HG03025 (cell line): Measurements from ENCODE around the gene EHMT1.
"Not testable (repeated sequence)": the region's sequence is repeated elsewhere in the genome, so short reads cannot be mapped to it uniquely, and the experiment has no call there.

Experiments used
- ATAC-seq: cut with Tn5 transposase; IDR thresholded peaks from one replicate; pipeline ENCODE4 v1.9.1; 2021; ENCODE audit warnings: mild to moderate bottlenecking, moderate library complexity; ENCODE audit not compliant: unreplicated experiment, low FRiP score

The EHMT1 gene

DNA sequence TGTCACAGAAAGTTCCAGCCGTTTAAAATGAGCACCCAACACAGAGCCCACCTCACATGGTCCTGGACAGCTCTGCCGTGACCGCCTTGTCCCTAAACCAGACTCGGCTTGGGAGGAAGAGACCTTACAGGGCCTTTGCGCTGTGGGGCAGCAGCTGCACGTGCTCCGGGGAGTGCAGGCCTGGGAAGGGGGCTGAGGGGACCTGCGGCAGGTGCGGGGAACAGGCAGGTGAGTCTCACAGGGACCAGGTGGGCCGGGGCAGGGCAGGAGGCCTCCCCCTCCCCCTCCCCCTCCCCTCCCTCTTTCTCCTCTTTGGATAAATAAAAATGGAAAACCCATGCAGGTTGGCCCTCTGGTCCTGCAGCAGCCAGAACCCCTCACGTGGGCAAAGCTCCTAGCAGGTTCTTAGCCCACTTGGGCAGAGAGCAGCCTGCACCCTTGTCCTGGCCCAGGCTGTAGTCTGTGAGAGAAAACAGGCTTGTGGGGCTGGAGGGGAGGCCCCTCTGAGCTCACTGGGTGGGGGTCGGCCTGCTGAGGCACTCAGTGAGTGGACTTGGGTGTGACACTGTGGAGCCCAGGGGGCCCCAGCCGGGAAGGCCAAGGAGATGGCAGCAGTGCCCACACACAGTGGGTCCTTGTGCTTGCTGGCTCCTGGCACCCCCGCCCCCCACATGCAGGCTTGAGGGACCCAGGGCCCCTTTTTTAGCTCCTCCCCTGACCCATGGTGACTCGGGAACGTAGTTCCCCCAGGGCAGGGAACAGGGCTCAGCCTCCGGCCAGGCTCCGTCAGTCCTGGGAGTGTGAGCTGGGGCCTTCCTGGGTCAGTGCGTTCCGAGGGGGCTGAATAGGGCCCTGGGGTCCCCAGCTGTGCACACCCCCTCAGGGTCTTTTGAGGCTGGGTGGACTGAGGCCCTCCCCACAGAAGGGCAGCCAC lies 218.8 kb downstream of the EHMT1 start:
- ATAC-seq, result no peak

DNA sequence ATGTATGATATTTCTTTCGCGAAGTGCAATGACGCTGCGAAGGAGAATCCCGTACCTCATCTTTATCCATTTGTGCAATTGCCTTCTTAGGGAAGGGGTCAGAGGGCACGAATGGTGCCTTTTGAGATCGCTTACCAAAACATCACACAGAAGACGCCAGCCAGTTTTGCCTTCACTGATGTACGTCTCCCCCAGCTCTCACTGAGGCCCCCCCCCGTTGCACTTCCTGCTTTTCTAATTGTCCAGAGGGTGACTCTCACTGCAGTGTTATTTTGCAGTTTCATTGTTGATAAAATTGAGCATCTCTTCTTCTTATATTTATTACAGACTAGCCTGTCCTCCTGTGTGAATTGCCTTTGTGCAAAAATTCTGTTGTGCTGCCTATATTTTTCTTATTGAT lies 219.8 kb downstream of the EHMT1 start:
- ATAC-seq, result no peak

DNA sequence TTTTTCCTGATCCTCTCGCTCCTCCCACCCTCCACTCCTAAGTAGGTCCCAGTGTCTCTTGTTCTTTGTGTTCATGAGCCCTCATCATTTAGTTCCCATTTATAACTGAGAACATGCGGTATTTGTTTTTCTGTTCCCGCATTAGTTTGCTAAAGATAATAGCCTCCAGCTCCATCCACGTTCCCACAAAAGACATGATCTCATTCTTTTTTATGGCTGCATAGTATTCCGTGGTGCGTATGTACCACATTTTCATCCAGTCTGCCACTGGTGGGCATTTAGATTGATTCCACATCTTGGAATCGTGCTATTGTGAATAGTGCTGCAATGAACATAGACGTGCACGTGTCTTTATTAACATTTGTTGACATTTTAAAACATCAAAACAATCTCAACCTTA lies 224.6 kb downstream of the EHMT1 start:
- ATAC-seq, result no peak

DNA sequence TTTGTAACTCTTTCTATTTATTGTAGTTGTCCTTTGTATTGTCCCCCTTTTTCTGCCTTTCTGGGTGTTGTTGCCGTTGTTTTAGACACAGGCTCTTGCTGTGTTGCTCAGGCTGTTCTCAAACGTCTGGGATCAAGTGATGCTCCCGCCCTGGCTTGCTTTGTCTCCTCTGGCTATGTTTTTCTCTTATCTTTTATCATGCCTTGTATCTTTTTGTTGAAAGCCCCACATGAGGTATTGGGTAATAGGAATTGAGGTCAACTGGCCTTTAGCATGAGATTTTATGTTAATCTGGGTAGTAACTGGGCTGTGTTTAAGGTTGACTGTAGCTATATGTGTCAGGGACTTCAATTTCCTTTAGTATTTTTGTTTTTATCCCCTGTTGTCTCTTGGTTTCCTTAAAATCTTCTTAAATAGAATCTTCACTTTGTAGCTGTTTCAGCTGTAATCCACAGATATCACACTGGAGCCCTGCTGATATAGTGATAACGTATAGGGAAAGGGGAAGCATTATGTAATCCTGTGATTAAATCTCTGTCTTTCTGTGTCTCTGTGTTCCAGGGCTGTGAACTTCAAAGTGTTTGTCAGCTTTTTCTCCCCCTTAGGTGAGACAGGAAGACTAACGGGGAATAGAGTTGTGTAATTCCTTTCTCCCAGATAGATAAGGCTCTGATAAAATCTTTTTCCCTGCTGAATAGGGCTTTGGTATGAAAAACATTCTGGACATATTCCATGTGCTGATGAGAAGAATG lies 232.9 kb downstream of the EHMT1 start:
- no peak for ATAC-seq

DNA sequence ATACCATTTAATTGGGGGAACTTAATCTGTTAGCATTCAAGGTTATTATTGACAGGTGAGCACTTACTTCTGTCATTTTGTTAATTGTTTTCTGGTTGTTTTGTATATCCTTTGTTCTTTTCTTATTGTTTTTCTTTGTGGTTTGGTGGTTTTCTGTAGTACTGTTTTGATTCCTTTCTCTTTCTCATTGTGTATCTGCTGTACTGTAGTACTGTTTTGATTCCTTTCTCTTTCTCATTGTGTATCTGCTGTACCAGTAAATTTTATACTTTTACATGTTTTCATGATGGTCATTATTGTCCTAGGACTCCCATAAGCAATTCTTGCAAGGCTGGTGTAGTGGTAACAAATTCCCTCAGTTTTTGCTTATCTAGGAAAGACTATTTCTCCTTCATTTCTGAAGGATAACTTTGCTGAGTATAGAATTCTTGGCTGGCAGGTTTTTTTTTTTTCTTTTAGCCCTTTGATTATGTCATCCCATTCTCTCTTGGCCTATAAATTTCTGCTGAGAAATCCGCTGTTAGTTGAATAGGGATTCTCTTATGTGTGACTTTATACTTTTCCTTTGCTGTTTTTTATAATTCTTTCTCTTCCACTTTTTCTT lies 234.7 kb downstream of the EHMT1 start:
- ATAC-seq, result no peak

DNA sequence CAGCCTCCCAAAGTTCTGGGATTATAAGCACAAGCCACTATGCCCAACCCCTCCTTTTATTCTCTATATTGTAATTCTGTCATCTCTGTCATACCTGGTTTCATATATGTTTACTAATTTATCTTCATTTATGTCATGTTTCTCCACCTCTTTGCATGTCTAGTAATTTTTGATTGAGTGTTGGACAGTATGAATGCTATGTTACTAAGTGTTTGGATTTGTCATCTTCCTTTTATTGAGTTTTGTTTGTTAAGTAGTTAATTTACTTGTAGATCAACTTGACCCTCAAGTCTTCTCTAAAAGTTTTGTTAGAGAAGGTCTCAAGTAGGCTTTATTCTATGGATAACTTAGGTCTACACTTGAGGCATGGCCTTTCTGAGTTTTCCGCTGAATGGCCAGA lies 241.6 kb downstream of the EHMT1 start:
- no peak for ATAC-seq

DNA sequence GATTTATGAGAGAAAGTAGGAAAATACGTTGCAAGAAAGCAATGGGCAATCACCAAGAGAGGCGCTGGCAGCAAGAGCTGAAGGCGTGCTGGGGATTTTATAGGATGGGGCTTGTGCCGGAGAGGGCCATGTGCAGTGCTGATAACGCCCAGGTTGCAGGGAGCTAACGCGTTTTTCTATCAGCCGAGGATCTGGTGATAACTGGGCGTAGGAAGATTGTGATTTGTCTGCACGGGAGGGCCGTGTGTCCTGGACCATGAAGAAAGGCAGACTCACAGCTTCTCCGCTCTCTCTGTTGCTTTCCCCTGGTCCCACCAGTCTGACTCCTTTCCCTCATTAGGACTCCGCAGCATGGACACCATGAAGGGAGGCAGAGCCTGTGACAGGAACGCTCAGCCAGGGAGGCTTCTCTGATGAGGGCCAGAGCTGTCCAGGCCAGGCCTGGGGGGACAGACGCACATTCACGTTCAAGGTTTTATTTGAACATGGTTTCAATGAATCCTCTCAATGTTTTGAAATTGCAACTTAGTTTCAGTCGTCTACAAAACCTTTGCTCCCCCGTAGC lies 246.9 kb downstream of the EHMT1 start:
- ATAC-seq, result no peak

DNA sequence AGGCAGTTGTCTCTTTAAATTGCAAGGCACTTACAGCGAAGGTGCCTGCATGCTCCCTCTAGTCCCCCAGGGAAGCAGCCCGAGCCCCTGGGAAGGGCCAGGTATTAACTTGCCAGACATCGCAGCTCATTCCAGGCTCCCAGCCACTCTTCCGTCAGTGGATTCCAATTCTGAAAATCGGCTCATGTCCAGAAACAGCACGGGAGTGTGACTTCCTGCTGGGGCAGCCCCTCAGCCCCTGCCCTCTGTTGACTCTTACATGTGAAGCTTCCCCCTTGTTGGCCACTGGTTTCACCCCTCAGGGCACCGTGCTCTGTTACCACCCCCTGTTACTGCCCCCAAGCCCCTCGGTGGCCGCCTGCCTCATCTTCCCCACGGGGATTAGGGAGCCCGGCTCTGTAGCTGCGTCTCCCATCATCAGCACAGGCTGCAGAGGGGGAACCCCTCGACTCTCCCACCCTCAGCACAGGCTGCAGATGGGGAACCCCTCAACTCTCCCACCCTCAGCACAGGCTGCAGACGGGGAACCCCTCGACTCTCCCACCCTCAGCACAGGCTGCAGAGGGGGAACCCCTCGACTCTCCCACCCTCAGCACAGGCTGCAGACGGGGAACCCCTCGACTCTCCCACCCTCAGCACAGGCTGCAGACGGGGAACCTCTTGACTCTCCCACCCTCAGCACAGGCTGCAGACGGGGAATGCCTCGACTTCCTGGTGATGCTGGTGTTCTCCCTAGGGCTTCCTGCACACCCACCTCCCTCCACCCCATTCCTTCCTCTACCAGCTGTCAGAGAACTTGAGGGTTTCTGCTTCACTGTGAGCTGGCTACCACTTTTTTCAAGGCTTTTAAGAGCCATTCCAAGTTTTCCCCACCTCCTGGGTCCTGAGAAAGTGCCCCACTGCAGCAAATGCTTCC lies 247.7 kb downstream of the EHMT1 start:
- ATAC-seq, result no peak

DNA sequence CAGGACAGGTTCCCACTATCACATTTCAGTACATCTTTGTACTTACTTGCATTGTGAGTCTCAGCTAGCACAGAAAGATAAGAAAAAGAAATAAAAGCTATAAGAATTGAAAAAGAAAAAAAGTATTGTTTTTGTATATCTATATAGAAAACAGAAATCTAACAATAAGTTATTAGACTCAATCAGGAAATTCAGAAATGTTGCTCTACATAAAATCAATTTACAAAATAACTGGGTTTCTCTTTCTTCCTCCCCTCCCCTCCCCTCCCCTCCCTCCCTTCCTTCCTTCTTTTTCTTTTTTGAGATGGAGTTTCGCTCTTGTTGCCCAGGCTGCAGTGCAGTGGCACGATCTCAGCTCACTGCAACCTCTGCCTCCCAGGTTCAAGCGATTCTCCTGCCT lies 251.6 kb downstream of the EHMT1 start:
- ATAC-seq, result no peak

DNA sequence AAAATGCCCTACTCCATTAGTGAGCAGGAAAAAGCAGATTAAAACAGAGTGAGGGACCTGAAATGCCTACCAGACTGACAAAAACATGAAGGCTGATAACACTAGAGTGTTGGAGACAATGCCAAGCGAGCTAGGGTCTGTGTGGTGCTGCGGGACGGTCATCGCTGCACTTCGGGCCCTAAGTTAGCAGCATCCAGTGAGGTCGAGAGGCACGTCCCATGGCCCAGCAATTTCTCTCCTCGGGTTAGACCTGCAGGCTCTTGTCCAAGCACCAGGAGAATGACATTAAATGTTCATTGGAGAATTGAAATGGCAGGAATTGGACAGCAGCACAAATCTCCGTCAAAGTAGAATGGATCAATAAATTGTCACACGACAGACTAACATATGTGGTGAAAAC lies 253.5 kb downstream of the EHMT1 start:
- no peak for ATAC-seq

DNA sequence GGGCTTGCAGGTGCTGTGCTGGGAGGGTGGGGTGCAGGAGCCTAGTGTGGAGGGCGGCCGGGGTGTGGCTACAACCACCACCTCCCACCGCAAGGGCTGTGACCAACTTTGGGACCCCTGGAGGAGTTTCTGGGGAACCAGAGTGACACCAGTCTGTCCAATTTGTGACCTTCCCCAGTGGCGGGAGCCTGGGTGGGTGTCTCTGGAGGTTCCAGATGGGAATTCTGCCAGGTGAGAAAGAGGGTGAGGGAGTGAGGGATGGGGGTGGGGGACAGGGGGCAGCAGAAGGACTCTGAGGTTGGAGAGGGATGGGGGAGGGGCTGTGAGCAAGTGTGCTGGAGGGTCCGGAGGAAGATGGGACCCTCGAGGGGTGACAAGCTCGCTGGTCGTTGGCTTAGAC lies 254.6 kb downstream of the EHMT1 start:
- no peak for ATAC-seq

DNA sequence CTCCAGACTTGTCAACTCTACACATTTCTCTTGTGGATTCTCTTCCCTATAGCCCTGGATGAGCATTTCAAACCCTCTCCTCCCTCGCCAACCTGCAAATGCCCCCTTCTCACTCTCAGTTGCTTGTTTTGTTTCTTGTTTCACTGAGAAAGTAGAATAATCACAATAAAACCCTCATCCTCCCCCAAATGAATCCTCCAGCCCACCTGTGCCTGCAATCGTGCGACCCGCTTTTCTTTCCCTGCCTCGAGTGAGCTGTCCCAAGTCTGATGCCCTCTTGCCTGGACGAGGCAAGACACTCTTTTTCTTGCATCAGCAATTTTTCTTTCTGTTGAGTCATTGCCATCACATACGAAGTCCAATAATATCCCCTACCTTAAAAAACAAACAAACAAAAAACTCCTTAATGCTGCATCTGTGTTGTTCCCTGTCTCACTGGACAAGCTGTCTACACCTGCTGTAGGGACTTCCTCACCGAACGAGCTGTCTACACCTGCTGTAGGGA lies 255.1 kb downstream of the EHMT1 start:
- ATAC-seq, result no peak

DNA sequence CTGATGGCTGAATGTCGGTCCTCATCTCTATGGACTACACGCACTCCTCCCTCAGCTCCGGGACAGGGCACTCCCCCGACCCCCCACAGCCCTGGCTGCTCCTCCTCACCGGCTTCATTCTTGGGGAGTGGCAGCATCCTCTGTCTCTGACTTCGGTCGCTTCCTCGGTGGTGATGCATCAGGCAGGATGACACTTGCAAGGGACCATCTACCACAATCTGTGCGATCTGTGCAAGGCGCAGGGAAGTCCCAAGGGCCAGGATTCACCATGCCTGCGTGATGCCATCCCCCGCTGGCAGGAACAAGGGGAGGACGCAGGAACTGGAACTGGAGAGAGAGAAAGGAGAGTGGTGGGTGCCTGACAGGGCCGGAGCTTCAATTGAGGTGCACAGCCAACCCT lies 256.5 kb downstream of the EHMT1 start:
- no peak for ATAC-seq

DNA sequence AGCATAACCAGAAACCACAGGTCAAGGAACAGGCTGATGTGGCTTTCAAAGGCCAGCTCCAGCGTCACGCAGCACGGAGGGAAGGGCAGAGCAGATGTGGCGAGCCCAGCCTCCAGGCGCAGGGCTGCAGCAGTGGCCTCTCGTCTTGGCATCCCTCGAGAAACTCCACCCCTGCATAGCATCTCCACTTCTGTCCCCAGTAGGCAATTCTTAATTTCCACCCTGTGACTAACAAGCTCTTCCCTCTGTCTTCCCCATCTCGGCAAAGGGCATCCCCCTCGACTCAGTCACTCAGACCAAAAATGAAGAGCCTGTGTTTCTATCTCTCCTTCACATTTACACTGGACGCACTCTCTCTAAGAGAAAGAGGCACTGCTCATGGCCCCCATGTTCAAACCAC lies 257.0 kb downstream of the EHMT1 start:
- ATAC-seq, result no peak

DNA sequence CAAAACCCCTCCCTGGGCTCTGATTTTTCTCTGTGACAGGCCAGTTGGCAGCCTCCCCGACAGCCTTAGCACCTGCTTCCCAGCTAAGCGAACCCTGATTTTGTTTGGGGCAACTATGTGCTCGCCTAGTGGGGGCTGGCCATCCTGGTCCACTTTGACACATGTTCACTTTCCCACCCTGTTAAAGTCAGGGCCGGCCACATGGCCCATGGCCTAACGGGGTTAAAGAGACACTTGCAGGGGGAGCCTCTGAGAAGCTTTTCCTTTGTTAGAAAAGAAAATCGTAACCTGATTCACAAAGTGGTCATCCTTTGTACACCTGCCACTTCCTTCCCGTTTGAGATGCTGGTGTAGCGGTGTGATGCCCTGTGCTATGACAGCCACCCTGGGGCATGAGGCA lies 257.5 kb downstream of the EHMT1 start:
- ATAC-seq, result no peak

DNA sequence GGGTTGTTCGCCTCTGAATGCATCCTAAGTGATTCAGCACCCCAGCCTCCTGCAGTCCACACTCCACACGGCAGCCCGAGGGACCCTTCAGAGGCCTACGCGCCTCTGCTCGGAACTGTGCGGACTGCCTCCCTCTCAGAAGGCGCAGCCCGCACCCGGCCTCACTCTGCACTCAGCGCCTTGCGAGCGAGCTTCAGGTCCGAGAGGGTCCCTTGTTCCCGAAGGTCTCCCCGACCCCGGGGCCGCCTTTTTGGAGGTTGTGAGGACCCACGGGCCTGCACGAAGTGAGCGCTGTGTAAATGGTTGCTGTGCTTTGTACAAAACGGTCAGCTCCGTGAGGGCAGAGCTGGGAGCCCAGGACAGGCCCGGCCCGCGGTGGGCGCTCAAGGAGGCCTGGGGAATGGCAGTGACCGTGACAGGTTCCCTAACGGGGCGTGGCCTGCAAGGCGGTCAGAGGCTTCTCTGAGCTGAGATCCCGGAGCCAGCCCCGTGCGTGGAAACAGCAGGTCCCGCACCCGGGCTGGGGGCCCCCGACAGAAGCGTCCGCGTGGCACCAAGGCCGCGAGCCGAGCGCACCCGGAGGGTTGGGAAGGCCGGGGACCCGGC lies 258.1 kb downstream of the EHMT1 start:
- ATAC-seq, result no peak

DNA sequence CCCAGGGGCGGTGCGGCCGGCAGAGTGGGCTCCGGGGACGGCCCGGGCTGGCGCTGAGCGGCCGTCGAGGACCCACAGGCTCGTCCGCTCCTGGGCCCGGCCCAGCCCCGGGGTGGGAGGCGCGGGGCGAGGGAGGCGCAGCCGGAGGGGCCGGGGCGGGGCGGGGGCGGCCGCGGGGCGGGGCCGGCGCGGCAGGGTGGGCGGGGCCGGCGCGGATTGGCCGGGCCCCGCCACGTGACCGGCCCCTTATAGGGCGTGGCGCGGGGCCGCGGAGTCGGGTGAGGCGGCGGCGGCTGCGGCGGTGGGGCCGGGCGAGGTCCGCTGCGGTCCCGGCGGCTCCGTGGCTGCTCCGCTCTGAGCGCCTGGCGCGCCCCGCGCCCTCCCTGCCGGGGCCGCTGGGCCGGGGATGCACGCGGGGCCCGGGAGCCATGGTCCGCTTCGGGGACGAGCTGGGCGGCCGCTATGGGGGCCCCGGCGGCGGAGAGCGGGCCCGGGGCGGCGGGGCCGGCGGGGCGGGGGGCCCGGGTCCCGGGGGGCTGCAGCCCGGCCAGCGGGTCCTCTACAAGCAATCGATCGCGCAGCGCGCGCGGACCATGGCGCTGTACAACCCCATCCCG lies 258.8 kb downstream of the EHMT1 start, which contains the start of gene CACNA1B:
Gene CACNA1B (plus strand): TSS at position 277 of the 617 bp plus-strand sequence. CDS start 152 bp downstream, at position 429.
- not testable (repeated sequence) for ATAC-seq

DNA sequence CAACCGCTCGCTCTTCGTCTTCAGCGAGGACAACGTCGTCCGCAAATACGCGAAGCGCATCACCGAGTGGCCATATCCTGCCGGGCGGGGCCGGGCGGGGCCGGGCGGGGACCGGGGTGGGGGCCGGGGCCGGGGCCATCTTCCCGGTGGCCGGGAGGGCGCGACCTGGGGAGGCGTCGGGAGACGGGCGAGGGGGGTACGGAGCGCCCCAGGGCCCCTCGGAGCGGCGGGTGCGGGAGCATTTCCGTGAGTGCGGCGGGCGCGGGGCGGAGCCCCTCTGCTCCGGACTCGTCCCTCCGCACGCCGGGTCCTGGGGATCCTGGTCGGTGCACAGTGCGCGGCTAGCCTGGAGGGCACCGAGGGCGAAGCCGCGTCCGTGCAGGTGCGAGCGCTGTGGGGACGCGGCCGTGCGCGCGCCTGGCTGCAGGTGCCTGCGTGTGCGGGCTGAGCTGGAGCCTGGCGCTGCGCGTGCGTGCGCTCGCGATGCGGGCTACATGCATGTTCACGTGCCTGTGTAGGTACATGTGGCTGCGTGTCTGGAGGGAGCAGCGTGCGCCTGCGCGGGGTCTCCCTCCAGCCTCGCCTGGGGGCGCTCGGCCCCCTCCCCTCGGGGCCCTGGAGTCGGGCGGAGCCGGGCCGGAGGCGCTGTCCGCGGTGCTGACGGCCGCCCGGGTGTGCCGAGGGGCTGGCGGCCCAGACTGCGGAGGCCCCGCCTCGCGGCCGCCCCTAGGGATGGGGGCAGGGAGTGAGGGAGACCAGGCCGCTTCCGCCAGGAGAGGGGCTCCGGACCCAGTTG lies 259.5 kb downstream of the EHMT1 start:
- no peak for ATAC-seq
